GM19025 (cell line): ENCODE results near the gene LIPK.
"Not testable (repeated sequence)": the region's sequence is repeated elsewhere in the genome, so short reads cannot be mapped to it uniquely, and the experiment has no call there.

Experiments
- ATAC-seq: cut with Tn5 transposase; IDR thresholded peaks from one replicate; pipeline ENCODE4 v1.9.1; 2021; ENCODE audit warnings: mild to moderate bottlenecking, low read depth, moderate library complexity; ENCODE audit not compliant: unreplicated experiment

The LIPK gene, protein sequence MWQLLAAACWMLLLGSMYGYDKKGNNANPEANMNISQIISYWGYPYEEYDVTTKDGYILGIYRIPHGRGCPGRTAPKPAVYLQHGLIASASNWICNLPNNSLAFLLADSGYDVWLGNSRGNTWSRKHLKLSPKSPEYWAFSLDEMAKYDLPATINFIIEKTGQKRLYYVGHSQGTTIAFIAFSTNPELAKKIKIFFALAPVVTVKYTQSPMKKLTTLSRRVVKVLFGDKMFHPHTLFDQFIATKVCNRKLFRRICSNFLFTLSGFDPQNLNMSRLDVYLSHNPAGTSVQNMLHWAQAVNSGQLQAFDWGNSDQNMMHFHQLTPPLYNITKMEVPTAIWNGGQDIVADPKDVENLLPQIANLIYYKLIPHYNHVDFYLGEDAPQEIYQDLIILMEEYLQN

DNA sequence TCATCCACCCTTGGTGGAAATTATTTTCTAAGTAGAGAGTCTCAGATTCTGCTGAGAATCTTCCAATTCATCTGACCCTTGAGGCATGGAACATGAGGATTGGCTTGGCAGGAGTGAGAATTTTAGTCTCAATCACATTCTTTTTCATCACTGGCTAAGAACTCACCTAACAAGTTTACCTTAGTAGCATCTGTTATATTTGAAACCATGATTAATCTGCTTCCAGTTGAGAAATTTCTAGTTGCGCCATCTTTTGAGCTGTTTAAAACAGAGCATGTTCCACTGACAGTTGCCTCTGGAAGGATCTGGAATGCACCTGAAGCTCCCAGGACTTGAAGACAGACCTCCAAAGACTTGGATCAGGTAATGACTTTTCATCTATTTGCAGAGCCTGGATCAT is at the start of gene LIPK:
Gene LIPK, plus strand, starts transcription at position 292 of the 400 bp plus-strand sequence. CDS start 18,295 bp downstream, outside the sequence.
- ATAC-seq: no peak

DNA sequence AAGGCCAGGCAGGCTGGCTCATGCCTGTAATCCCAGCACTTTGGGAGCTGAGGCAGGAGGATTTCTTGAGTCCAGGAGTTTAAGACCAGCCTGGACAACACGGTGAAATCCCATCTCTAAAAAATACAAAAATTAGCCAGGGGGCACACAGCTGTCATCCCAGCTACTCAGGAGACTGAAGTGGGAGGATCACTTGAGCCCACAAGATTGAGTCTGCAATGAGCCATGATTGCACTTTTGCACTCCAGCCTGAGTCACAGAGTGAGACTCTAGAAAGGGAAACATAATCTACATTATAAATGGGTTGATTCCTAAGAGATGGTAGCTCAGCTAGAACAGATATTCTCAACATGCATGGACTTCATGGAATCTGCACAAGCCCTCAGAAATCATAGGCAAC is 48.1 kb upstream of the LIPK start:
- no peak for ATAC-seq

DNA sequence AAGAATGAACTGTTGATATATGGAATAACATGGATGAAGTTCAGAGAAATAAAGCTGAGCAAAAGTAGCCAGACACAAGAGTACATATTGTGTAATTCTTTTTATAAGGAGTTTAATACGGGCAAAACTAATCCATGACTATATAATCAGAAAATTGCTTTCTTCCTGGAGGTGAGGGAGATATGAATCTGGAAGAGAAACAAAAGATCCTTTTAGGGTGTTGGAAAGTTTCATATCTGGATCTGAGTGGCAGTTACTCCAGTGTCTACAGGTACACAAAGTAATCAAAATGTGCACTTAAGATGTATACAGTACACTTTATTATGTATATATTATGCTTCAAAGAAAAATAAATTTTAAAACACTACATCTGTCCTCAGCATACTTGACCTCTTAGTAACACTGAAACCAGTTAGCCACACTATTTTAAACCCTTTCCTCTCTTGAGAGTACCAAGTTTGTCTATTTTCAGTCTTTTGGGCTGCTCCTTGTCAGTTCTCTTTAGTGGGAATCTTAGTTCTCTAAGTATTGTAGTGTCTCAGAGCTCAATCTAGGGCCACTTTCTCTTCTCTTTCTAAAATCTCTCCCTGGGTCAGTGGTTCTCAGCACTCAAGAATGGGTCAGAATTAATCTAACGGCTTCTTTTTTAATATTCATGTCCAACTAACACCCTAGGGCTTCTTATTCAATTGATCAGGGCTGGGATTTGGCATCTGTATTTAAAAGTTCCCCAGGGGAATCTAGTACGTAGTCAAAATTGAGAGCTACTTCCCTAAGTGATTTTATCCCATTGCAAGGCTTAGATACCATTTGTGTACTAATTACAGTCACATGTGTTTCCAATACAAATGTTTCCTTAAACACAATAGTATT is 46.1 kb upstream of the LIPK start:
- no peak for ATAC-seq

DNA sequence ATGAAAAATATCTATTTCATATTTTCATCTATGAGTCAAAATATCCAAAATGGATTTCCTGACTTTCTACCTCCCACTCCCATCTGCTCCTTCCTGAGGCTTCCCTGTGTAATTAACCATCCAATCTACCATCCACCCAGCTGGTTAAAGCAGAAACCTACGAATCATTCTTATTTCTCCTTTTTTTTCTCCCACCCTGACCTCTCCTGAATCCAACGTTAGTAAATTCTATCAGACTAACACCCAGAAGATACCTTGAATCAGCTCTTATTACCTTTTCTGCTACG is 45.5 kb upstream of the LIPK start:
- no peak for ATAC-seq

DNA sequence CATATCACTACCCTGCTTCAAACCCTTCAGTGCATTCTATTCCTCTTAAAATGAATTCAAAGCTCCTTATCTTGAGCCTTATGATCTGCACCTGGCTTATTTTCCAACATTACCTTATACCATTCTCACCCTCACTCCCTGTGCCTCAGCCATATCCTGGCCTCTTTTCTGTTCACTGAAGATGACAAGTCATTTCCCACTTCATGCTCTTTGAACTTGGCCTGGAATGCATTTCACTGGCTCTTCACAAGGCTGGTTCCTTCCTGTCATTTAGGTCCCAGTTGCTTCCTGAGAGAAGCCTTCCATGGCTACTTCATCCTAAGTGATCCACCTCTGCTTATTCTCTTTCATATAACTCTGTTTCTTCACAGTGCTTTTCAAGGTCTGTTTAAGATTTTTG is 45.0 kb upstream of the LIPK start:
- ATAC-seq: no peak

DNA sequence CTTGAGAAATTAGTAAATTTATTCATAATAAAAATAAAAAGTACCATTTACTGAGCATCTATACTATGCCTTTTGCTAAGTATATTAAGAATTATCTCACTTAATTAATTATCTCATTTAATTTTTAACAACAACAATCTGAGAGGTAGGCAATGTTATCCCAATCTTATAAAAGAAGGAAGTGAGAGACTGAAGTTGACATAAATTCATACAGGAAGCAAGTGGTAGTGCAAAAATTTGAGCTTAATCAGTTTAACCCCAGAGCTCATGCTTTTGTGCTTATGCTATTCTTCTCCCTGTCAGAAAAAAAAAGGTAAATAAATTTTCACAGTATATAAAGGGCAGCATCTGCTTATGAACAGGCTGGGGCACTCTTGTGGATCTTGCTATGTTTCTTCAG is 44.5 kb upstream of the LIPK start:
- ATAC-seq: no peak

DNA sequence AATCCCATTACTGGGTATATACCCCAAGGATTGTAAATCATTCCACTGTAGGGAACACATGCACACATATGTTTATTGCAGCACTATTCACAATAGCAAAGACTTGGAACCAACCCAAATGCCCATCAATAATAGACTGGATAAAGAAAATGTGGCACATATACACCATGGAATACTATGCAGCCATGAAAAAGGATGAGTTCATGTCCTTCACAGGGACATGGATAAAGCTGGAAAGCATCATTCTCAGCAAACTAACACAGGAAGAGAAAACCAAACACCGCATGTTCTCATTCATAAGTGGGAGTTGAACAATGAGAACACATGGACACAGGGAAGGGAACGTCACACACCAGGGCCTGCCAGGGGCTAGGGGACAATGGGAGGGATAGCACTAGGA is 42.9 kb upstream of the LIPK start:
- not testable (repeated sequence) for ATAC-seq

DNA sequence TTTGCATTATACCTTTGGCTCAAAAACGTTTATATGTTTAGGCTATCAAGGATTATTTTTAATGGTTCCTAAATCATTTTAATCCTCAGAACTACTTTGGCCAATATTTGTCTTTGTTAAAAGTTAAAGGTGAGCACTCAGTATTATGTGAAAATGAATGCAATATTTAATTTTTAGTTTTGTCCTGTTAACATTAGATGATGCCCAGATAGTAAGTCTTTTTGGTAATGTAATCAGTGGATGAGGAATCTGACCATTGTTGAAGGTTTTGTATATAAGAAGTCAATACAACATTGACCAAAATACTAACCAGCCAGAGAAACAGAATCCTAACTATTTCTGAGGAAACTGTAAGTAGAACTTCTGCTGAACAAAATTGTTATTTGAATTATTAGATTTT is 41.9 kb upstream of the LIPK start, which contains the start of gene LIPF:
Gene LIPF, plus strand, starts transcription at position 301 of the 400 bp plus-strand sequence. CDS start 2,856 bp downstream, outside the sequence.
- no peak for ATAC-seq

DNA sequence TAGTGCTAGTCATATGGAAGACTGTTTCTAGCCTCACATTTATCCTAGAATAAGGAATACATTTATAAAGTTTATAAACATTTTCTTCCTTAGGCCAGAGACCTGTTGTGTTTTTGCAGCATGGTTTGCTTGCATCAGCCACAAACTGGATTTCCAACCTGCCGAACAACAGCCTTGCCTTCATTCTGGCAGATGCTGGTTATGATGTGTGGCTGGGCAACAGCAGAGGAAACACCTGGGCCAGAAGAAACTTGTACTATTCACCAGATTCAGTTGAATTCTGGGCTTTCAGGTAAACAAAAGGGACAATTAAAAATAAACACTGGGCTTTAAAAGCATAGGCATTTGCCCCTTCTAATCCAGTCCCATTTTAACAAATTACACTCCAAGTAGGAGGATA is 37.6 kb upstream of the LIPK start:
- ATAC-seq: no peak

DNA sequence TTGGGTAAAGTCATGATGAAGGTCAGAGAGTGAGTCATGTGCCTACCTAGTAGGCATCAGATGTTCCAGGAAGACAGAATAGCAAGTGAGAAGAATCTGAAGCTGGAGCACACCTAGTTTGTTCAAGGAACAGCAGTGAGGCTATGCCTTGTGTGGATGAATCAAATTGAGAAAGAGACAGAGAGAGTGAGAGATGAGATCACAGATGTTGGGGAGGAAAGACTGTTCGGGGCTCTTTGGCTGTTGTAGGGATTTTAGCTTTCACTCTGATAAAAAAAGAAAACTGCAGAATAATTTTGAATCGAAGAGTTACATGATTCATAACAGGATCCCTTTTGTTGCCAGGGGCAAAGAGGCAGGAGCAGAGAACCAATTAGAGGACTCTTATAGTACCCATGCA is 35.6 kb upstream of the LIPK start:
- no peak for ATAC-seq

DNA sequence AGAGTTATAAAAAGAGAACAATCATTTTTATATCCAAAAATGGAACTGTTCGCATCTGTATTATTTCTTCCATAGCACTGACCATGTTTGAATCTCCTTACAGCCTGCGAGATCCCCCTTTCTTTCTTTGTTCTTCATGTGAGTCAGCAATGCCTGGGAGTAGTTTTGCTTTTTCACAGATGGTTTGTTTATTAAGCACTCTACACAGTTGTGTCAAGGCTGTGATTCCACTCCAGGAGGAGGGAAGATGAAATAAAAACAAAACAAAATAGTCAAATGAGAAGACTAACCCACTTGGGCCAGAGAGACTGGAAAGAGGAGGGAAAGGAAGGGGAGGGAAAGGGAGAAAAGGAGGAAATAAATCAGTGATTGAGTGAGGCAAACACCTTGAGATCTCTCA is 34.0 kb upstream of the LIPK start:
- no peak for ATAC-seq

DNA sequence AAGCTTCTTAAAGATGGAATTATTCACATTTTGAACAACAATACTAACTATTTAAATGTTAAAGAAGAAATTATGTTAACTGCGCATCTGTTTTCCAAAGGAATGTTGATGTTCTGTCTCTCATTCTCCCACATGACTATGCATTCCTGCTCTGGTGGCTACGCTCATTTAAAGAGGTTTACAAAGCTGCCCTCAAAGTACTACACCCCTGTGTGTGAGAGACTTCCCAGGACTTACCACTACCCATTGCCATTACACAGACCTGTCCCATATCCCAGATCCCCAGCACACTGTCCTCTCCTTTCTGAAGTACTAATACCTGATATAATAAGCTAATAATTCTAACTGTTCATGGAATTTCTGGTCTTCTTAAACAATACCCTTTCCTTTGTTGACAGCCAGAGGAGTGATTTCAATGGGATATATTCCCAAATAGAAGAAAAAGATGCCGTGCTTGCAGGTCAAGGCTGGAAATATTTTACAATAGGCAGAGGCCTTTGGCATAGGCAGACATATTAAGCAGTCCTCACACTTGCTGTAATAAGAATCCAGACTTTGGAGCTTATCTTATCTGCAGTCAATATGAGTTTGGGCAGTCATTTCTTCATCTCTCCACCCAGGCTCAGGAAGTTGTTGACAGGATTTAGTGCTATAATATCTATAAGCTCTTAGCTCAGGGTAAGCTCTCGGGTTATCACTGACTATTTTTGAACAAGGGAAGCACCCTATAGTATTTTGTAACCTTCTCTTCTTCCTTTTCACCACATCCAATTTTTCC is 29.6 kb upstream of the LIPK start:
- ATAC-seq: no peak

DNA sequence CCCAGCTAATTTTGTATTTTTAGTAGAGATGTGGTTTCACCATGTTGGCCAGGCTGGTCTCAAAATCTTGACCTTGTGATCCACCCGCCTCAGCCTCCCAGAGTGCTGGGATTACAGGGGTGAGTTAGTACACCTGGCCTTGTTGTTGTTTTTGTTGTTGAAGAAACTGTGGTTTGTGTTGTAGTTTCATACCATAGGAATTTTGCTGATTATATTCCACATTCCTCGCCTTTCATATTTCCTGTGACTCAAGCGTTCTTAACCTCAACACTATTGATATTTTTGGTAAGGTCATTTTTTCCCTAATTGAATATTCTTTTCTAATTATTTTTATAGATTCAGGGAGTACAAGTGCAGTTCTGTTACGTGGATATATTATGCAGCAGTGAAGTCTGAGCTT is 25.1 kb upstream of the LIPK start:
- ATAC-seq: no peak

DNA sequence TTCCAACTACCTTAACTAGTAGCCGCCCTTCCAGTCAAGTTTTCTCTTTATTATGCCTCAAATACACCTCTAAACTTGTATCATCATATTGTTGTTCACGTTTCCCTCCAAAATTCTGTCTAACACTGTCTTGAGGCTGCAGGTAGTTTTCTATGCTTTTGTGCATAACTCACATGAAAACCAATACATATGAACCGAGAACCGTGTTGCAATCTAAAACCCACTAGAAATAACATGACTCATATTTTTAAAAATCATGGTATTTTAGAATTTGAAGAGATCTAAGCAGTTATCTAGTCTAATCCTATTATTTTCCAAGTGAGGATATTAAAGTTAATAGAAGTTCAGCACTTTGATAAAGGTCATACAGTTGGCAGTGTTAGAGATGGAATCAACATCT is 23.6 kb upstream of the LIPK start:
- no peak for ATAC-seq

DNA sequence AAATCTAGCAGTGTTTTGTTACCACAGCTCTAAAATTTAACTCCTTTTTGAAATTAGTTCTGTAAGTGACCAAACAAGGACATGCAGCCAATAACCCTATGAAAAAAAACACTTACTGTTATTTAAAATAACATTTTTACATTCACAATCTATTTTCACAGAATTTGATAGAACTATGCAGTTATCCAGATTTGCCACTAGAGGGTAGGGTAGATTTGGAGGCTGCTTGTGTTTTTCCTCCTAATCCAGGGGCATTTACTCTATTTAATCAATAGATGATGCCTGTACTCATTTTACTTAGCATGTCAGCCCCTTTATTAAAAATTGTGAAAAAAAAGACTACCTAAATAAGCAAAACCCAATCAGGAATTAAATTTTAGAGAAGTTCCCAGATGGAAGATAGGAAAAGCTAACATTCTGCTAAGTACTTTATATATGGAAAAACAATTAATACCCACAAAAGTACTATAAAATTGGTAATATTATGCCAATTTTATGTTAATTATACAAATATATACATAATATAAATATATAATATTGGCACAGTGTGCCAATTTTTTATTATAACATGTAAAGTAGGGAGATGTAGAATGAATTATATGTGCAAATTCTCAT is 18.1 kb upstream of the LIPK start:
- ATAC-seq: no peak

DNA sequence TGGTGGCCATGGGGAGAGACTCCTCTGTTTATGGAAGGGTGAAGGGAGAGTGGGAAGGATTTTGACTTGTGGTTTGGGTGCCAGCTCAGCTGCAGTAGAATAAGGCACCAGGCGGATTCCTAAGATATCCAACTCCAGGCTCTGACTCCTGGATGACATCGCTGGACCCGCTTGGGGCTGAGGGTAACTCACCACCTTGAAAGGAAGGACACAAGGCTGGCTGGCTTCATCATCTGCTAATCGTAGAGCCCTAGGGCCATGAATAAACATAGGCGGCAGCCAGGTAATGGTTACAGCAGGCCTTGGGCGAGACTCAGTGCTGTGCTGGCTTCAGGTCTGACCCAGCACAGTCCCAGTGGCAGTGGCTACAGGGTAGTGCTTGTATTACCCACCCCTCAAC is 16.7 kb upstream of the LIPK start:
- ATAC-seq: no peak

DNA sequence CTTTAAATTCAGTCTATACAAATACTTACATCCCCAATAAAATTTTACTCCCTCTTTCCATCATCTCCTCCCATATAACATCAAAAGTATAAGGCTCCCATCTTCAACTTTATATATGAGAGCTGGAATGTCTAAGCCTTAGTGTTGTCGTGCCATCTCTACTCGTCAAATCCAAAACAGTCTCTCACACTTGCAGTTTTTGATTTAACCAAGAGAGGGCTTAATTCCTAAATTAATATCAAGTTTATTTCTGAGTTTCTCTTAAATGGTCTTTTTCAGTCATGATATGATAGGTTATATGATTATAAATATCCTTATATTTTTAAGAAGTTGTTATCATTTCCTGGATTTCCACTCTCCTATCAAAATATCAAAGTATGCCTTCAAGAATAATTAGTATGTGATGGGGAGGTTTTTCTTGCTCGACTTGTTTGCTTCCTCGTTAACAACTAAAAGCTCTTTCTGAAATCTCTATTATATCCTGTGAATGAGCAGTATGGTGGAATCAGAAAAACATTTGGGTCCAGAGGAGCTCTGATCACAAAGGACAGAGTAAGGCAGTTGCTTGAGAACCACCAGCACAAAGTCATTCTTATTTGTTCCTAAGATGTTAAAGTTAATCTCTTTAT is 12.5 kb upstream of the LIPK start:
- no peak for ATAC-seq

DNA sequence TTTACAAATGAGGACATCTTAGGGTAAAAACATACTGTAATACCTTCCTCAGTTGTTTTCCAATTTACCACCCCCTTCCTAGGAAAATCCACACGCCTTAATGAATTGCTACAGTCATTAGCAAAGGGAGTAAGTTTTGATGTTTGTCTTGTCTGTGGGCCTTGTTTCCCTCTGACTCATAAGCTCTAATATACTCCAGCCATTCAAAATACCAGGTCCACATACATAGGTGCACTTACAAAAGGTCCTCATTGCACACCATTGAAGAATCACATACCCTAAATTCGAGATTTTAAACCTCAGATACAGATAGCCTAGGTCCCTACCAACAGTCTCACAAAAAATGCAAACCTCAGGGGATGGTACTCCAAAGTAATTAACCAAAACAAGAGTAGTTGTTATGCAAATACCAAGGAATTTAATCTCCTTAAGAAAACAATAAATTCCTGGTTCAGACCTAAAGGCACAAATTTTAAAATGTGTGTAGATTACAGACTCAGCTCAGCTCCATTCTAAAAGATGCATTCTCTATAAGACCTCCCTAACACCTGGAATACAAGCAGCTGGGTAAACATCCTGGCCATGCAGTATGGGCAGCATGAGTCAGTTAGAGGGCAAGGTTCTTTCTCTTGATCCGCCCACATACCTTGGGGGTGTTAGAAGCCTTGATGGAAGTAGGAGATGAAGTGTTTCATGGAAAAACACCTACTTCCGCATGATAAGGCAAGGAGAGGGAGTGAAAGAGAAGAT is 3.0 kb upstream of the LIPK start:
- ATAC-seq: no peak

DNA sequence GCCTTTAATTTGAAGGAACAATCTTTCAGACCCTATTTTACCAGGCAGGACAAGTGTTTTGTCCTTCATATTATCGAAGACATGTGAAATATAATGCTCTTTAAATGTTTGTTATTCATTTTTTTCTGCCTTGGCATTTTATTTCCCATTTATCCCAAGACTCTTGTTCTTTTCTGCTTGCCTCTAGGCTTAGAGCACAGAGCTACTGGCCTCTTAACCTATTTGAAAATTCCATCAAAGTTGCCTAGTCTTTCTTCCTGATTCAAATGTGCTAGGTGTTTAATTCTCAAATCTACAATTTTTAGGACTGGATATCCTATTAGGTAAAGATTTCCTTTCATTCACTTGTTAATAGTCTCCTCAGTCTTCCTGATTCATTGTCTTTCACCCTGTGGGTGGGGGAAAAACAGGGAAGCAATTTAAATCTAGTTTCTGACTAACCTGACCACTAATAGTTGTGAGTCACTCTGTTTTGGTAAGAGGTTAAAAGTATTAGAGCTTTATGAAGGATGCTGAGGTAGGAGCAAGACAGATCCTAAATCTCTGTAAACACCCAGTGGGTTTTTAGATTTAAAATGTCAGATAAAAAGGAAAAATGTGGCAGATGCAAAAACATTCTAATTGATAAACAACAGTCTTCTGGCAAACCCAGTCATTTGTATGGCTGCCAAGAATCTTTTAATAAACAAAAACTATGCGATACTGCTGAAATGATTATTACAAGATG is 1.5 kb downstream of the LIPK start:
- ATAC-seq: no peak
